Calu3 (cell line): Measurements from ENCODE around the gene CYB5R4. TPM values are rescaled to one million over a fixed set of nuclear protein-coding genes. Genes with fewer than 3 reads are reported as not detected.

Experiments used
- BruUV-seq: library from RNA; stranded (reverse); fragments of 400-500 nt; replicated peaks from 2 replicates; lab custom pipeline; 2021; lab: Mats Ljungman, UMichigan
- CTCF ChIA-PET: fragments of 300-600 bp; sonication (Branson Sonifier 250); formaldehyde crosslinking; loops from one replicate; lab custom pipeline; 2022; ENCODE audit warnings: antibody characterized with exemption; lab: Charles Lee
- DNase-seq: peaks from one replicate; pipeline ENCODE4 v3.0.0; 2022
- H3K27ac Mint-ChIP-seq: one replicate; pipeline ENCODE4 v1.8.0; 2022; ENCODE audit warnings: mixed read lengths; ENCODE audit not compliant: unreplicated experiment
- H3K27me3 Mint-ChIP-seq: one replicate; pipeline ENCODE4 v1.8.0; 2022; ENCODE audit warnings: mixed read lengths; ENCODE audit not compliant: unreplicated experiment
- H3K36me3 Mint-ChIP-seq: one replicate; pipeline ENCODE4 v1.8.0; 2022; ENCODE audit warnings: mild to moderate bottlenecking, moderate library complexity, mixed read lengths; ENCODE audit not compliant: insufficient read depth, unreplicated experiment
- H3K4me1 Mint-ChIP-seq: one replicate; pipeline ENCODE4 v1.8.0; 2022; ENCODE audit warnings: mild to moderate bottlenecking, low read depth, mixed read lengths; ENCODE audit not compliant: unreplicated experiment
- H3K4me3 Mint-ChIP-seq: one replicate; pipeline ENCODE4 v1.8.0; 2022; ENCODE audit warnings: mild to moderate bottlenecking, low read depth, moderate library complexity, mixed read lengths; ENCODE audit not compliant: unreplicated experiment
- H3K9me3 Mint-ChIP-seq: one replicate; pipeline ENCODE4 v1.8.0; 2022; ENCODE audit warnings: low read depth, mixed read lengths; ENCODE audit not compliant: unreplicated experiment
- intact Hi-C: fragments of 100-400 bp; cut with micrococcal nuclease; formaldehyde crosslinking; loops from one replicate; pipeline ENCODE4 v1.10.0; 2022; ENCODE audit not compliant: unreplicated experiment
- total RNA-seq: library from RNA; stranded (reverse); gene quantifications from 2 replicates; pipeline ENCODE4 v1.2.3, GENCODE V29; 2022
- TF ChIP-seq, protein P1 (sequence below): fragments of 200-600 bp; IDR thresholded peaks from one replicate; pipeline ENCODE4 v1.8.0; 2022; ENCODE audit warnings: antibody characterized with exemption; ENCODE audit not compliant: unreplicated experiment

Gene CYB5R4
- total RNA-seq, 1 experiment from 2014 or later, result 28.3 TPM

DNA sequence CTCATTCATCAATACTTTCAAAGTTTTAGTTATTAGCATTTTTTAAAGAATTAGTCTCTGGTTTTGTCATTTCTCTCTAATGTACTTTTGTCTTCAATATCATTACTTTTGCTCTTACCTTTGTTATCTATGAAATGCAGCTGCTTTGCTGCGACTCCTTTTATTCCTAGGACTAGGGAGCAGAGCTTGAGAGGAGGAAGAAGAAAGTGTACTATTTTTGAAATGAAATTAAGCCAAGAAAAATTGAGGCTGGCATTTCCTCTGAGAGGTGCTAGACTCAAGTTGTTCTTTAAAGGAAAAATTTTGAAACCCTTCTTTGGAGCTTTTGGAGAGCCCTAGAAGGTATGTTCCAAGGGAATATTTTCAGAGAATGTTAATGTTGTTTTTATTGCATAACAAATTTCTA lies 125.8 kb downstream of the CYB5R4 start:
- TF ChIP-seq, protein P1, sequence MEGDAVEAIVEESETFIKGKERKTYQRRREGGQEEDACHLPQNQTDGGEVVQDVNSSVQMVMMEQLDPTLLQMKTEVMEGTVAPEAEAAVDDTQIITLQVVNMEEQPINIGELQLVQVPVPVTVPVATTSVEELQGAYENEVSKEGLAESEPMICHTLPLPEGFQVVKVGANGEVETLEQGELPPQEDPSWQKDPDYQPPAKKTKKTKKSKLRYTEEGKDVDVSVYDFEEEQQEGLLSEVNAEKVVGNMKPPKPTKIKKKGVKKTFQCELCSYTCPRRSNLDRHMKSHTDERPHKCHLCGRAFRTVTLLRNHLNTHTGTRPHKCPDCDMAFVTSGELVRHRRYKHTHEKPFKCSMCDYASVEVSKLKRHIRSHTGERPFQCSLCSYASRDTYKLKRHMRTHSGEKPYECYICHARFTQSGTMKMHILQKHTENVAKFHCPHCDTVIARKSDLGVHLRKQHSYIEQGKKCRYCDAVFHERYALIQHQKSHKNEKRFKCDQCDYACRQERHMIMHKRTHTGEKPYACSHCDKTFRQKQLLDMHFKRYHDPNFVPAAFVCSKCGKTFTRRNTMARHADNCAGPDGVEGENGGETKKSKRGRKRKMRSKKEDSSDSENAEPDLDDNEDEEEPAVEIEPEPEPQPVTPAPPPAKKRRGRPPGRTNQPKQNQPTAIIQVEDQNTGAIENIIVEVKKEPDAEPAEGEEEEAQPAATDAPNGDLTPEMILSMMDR, result no peak
- DNase-seq, result no peak
- Mint-ChIP-seq H3K27me3 (no peaks in the 10 kb centered on the region), H3K4me3 (no peak overlapping the region), H3K9me3 (no peaks in the 10 kb centered on the region), H3K4me1 (no peaks in the 10 kb centered on the region), H3K36me3 (no peaks in the 10 kb centered on the region), H3K27ac (no peak overlapping the region)
- BruUV-seq, result no TSS peak
- CTCF ChIA-PET, result no interaction called here
- intact Hi-C loops, result no loop called here

DNA sequence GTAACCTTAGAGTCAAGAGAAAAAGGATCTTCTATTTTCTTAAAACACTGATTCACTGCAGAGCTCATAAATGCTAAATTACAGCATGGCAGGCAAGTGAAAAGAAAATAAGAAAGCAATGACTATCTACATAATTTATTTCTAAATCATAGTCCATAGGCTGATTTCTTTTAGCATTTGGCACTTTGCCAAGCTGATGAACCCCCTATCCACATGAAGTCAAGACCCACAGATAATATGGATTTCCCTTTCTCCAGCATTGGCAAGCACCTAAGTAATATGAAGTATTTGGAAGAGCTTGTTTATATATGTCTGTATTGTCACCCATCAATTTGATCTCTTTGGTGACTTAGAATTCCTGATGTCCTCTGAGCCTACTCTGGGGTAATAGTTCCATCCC lies 126.2 kb downstream of the CYB5R4 start:
- H3K27me3 Mint-ChIP-seq, result no peaks in the 10 kb centered on the region
- CTCF ChIA-PET, result no interaction called here
- BruUV-seq, result no TSS peak
- no peak overlapping the region for H3K4me3 Mint-ChIP-seq
- H3K4me1 Mint-ChIP-seq, result no peaks in the 10 kb centered on the region
- no peak for DNase-seq
- intact Hi-C loops, result no loop called here
- TF ChIP-seq, protein P1, result no peak
- no peak overlapping the region for H3K27ac Mint-ChIP-seq
- H3K36me3 Mint-ChIP-seq, result no peaks in the 10 kb centered on the region
- H3K9me3 Mint-ChIP-seq, result no peaks in the 10 kb centered on the region

DNA sequence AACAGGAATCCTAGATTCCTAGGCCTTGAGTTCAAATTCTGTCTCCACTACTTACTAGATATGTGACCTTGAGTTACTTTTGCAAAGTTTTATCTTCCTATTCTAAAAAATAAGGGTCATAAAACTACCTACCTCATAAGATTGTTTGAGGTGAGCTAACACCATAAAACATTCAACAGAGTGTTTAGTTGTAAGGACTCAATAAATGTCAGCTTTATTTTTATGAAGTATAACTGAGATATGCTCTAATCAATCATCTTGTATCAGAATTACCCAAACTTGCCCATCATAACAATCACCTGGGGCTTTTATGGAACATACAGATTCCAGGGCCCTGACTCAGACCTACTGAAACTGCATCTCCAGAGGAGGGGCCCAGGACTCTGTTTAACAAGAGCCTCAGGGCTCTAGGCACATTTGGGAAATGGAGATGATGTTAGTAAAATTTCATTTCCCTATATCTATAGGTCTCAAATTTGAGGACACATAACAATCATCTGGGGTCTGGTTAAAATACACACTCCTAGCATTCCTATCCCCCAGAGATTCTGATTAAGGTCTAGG lies 138.6 kb downstream of the CYB5R4 start:
- TF ChIP-seq, protein P1, result no peak
- DNase-seq, result no peak
- Mint-ChIP-seq H3K27me3 (no peaks in the 10 kb centered on the region), H3K9me3 (peaks cover 3% of the 10 kb centered on the region), H3K27ac (no peak overlapping the region), H3K4me3 (no peak overlapping the region), H3K36me3 (no peaks in the 10 kb centered on the region), H3K4me1 (no peaks in the 10 kb centered on the region)
- CTCF ChIA-PET, result no interaction called here
- BruUV-seq, result no TSS peak
- intact Hi-C loops, result no loop called here

DNA sequence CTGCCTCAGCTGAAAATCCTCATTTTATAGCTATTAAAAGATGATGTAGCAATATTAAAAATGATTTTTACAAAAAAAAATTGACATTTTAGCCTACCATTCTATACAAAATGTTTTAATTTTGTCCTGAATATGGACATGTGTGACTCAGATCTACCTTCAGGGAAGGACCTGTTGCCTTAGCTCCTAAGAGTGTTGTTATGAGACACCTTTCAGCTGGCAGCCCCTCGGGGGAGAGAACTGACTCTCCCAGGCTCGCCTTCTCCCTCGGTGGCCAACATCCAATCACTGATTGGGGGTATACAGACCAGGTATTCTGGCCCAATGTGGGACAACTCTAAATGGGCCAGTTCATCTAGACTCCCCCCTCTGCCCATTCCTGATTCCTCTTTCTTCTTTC lies 141.6 kb downstream of the CYB5R4 start:
- H3K27me3 Mint-ChIP-seq, result no peaks in the 10 kb centered on the region
- no peak overlapping the region for H3K4me3 Mint-ChIP-seq
- no peaks in the 10 kb centered on the region for H3K9me3 Mint-ChIP-seq
- TF ChIP-seq, protein P1, result no peak
- H3K36me3 Mint-ChIP-seq, result no peaks in the 10 kb centered on the region
- H3K27ac Mint-ChIP-seq, result no peak overlapping the region
- CTCF ChIA-PET, result no interaction called here
- DNase-seq, result no peak
- no peaks in the 10 kb centered on the region for H3K4me1 Mint-ChIP-seq
- intact Hi-C loops, result no loop called here
- BruUV-seq, result no TSS peak
